K562 (cell line): ENCODE data around the gene CNTN5. TPM values are rescaled to one million over a fixed set of nuclear protein-coding genes. Genes with fewer than 3 reads are reported as not detected.

Experiments used
- ATAC-seq: fragments of 200-7000 bp; cut with Tn5 transposase; 3 replicates; pipeline ENCODE4 v1.9.1; 2020; ENCODE audit warnings: moderate library complexity
- BruUV-seq: library from RNA; stranded (reverse); fragments of 400-500 nt; replicated peaks from 2 replicates; lab custom pipeline; 2021; lab: Mats Ljungman, UMichigan
- CTCF ChIA-PET: fragments of 300-600 bp; formaldehyde crosslinking; extraction: SDS; loops from one replicate; lab custom pipeline; 2021; ENCODE audit warnings: low intra/inter-chr PET ratio; lab: Yijun Ruan, JAX
- POLR2A ChIA-PET: fragments of 300-600, 350-650 bp; sonication (Branson Sonifier 250); formaldehyde crosslinking; extraction: SDS; loops from one replicate; lab custom pipeline; 2021; ENCODE audit warnings: antibody characterized with exemption, inconsistent platforms; lab: Yijun Ruan, JAX
- DNase-seq, 4 experiments: peaks; one replicate each; pipeline versions ENCODE4 v3.0.0 to v3.0.0-alpha.2; 2011 to 2018; ENCODE audit warnings: low spot score in 3 of 4, mixed read lengths in 3 of 4; ENCODE audit errors: extremely low read depth in 1 of 4
- FAIRE-seq: peaks from 2 replicates; lab custom pipeline; 2011; peaks lifted over from hg19 to GRCh38; lab: Jason Lieb, UNC
- H2AFZ ChIP-seq: 2 replicates; pipeline ENCODE4 v1.6.0; 2011; ENCODE audit warnings: low read depth, low read length, control low read depth, inconsistent platforms
- H3K27ac ChIP-seq: fragments of 200-600 bp; 3 replicates; pipeline ENCODE4 v1.8.0; 2011; ENCODE audit warnings: low read depth, mild to moderate bottlenecking, control low read depth, inconsistent platforms, low read length, moderate library complexity, mixed read lengths; ENCODE audit errors: extremely low read depth
- H3K27me3 ChIP-seq, 2 experiments: fragments of 300-600 bp in 1 of 2; 2 replicates in 1 of 2; 3 replicates in 1 of 2; pipeline versions ENCODE4 v1.6.0 to v1.8.0; 2011; ENCODE audit warnings: inconsistent platforms in 2 of 2, low read length in 2 of 2, mild to moderate bottlenecking in 1 of 2, mixed read lengths in 1 of 2, moderate library complexity in 1 of 2; ENCODE audit not compliant: control insufficient read depth in 2 of 2, insufficient read depth in 2 of 2
- H3K36me3 ChIP-seq: fragments of 300-600 bp; 3 replicates; pipeline ENCODE4 v1.8.0; 2011; ENCODE audit warnings: mild to moderate bottlenecking, low read length, inconsistent platforms; ENCODE audit not compliant: control insufficient read depth, insufficient read depth
- H3K4me1 ChIP-seq, 2 experiments: fragments of 200-600 bp in 1 of 2; replicated peaks in 1 of 2; 2 replicates in 1 of 2; 3 replicates in 1 of 2; pipeline versions ENCODE4 v1.5.1 to v1.8.0; 2011; ENCODE audit warnings: inconsistent platforms in 2 of 2, low read length in 2 of 2, mild to moderate bottlenecking in 1 of 2, mixed read lengths in 1 of 2, moderate library complexity in 1 of 2; ENCODE audit not compliant: control insufficient read depth in 2 of 2, insufficient read depth in 2 of 2
- H3K4me2 ChIP-seq: 2 replicates; pipeline ENCODE4 v1.6.1; 2011; ENCODE audit warnings: low read length, control low read depth, inconsistent platforms, mixed read lengths; ENCODE audit not compliant: insufficient read depth
- H3K4me3 ChIP-seq: fragments of 200-600 bp; sonication (generic), shearing (Covaris generic); 2 replicates; pipeline ENCODE4 v1.5.1; 2016; ENCODE audit warnings: control low read depth, inconsistent platforms
- H3K79me2 ChIP-seq: fragments of 200-600 bp; 3 replicates; pipeline ENCODE4 v1.8.0; 2011; ENCODE audit warnings: low read length, inconsistent platforms; ENCODE audit not compliant: control insufficient read depth, insufficient read depth
- H3K9ac ChIP-seq, 2 experiments: 2 replicates each; pipeline versions ENCODE4 v1.6.0 to v1.6.1; 2011; ENCODE audit warnings: low read depth in 2 of 2, low read length in 2 of 2, control low read depth in 1 of 2, inconsistent platforms in 1 of 2, mild to moderate bottlenecking in 1 of 2, mixed read lengths in 1 of 2; ENCODE audit not compliant: insufficient read depth in 1 of 2
- H3K9me1 ChIP-seq: one replicate; pipeline ENCODE4 v1.6.0; 2011; ENCODE audit warnings: inconsistent platforms, mild to moderate bottlenecking, low read length, moderate library complexity; ENCODE audit not compliant: control insufficient read depth, insufficient read depth
- H3K9me3 ChIP-seq: replicated peaks from 2 replicates; pipeline ENCODE4 v1.5.1; 2011; ENCODE audit warnings: low read depth, low read length, inconsistent platforms; ENCODE audit not compliant: control insufficient read depth, insufficient read depth
- H4K20me1 ChIP-seq: replicated peaks from 2 replicates; pipeline ENCODE4 v1.6.1; 2011; ENCODE audit warnings: low read length, inconsistent platforms, mixed read lengths; ENCODE audit not compliant: control insufficient read depth, insufficient read depth
- BCL6 ChIP-seq: fragments of 250-450 bp; sonication (Bioruptor Pico); IDR thresholded peaks from 2 replicates; pipeline ENCODE4 v1.4.0; 2020
- COPS2 ChIP-seq: fragments of 450-650 bp; conservative IDR thresholded peaks from 2 replicates; pipeline ENCODE4 v1.6.1; 2016; ENCODE audit warnings: mild to moderate bottlenecking, moderate library complexity
- ELF1 ChIP-seq: fragments of 200-800 bp; sonication (Bioruptor generic); IDR thresholded peaks from 2 replicates; pipeline ENCODE4 v1.6.1; 2016; ENCODE audit warnings: missing genetic modification characterization, missing compliant biosample characterization
- HNRNPUL1 ChIP-seq: fragments of 200-400 bp; formaldehyde crosslinking; IDR thresholded peaks from 2 replicates; pipeline ENCODE4 v1.6.1; 2017; ENCODE audit warnings: low read length
- MBD1 ChIP-seq: fragments of 250-450 bp; sonication (Bioruptor Pico); IDR thresholded peaks from 2 replicates; pipeline ENCODE4 v1.8.0; 2022; ENCODE audit warnings: inconsistent platforms
- MYBL2 ChIP-seq, 2 experiments: fragments of 450-650 bp in 1 of 2; sonication (generic) in 1 of 2; formaldehyde crosslinking in 1 of 2; IDR thresholded peaks; 2 replicates each; pipeline versions ENCODE4 v1.6.1 to v1.8.1; 2017 to 2022; ENCODE audit warnings: borderline replicate concordance in 1 of 2, inconsistent platforms in 1 of 2, low read depth in 1 of 2, mild to moderate bottlenecking in 1 of 2, missing genetic modification reagents in 1 of 2, moderate library complexity in 1 of 2
- NCOA2 ChIP-seq, 2 experiments: fragments of 450-650 bp; IDR thresholded peaks; 2 replicates each; pipeline ENCODE4 v1.6.1; 2018; ENCODE audit warnings: mild to moderate bottlenecking in 2 of 2, moderate library complexity in 1 of 2; ENCODE audit not compliant: partially characterized antibody in 2 of 2
- POLR2G ChIP-seq: fragments of 200-400 bp; formaldehyde crosslinking; IDR thresholded peaks from 2 replicates; pipeline ENCODE4 v1.6.1; 2017; ENCODE audit warnings: low read depth, mild to moderate bottlenecking, antibody characterized with exemption, low read length, moderate library complexity
- RBBP5 ChIP-seq: fragments of 200-600 bp; sonication (generic); IDR thresholded peaks from 2 replicates; pipeline ENCODE4 v1.6.1; 2012; ENCODE audit warnings: borderline replicate concordance, mild to moderate bottlenecking, low read length, control low read depth, inconsistent platforms; ENCODE audit not compliant: insufficient read depth, poor library complexity, severe bottlenecking
- RBM14 ChIP-seq: fragments of 200-400 bp; formaldehyde crosslinking; IDR thresholded peaks from 2 replicates; pipeline ENCODE4 v1.6.1; 2018; ENCODE audit warnings: low read depth, mild to moderate bottlenecking, low read length, moderate library complexity, borderline replicate concordance; ENCODE audit not compliant: insufficient read depth
- SREBF1 ChIP-seq: fragments of 150-350 bp; IDR thresholded peaks from 2 replicates; pipeline ENCODE4 v1.6.1; 2014; ENCODE audit warnings: antibody characterized with exemption, low read depth, low read length, borderline replicate concordance
- STAT5A ChIP-seq: IDR thresholded peaks from 2 replicates; pipeline ENCODE4 v1.6.1; 2012; ENCODE audit warnings: low read length, inconsistent platforms, borderline replicate concordance
- YY1 ChIP-seq, 3 experiments: IDR thresholded peaks; 2 replicates each; pipeline ENCODE4 v1.6.1; 2011; ENCODE audit warnings: low read length in 2 of 3, mild to moderate bottlenecking in 2 of 3, moderate library complexity in 2 of 3, borderline replicate concordance in 1 of 3, control low read depth in 1 of 3, low read depth in 1 of 3; ENCODE audit not compliant: insufficient read depth in 3 of 3, insufficient replicate concordance in 2 of 3, control insufficient read depth in 1 of 3, insufficient read length in 1 of 3; ENCODE audit errors: extremely low read depth in 1 of 3
- ZNF699 ChIP-seq: fragments of 250-450 bp; sonication (Bioruptor Pico); IDR thresholded peaks from 2 replicates; pipeline ENCODE4 v1.8.0; 2021; ENCODE audit warnings: mild to moderate bottlenecking, moderate library complexity; ENCODE audit not compliant: insufficient replicate concordance
- WGBS: fragments of 100-300 bp; shearing (Covaris generic); methylation state at CpG from one replicate; pipeline ENCODE4 v1.1.6; 2016; ENCODE audit warnings: low coverage, mixed read lengths; ENCODE audit not compliant: insufficient coverage; ENCODE audit errors: missing lambda C conversion rate; 5-methylcytosine and 5-hydroxymethylcytosine counted together
- in situ Hi-C: fragments of 300-500 bp; cut with MboI; formaldehyde crosslinking; loops from 4 replicates; pipeline ENCODE4 v1.15.0; 2018; ENCODE audit warnings: inconsistent platforms, mixed read lengths
- intact Hi-C: fragments of 100-400 bp; cut with micrococcal nuclease; formaldehyde crosslinking; loops from 2 replicates; pipeline ENCODE4 v1.14.2; 2022
- polyA plus RNA-seq, 8 experiments: library from polyadenylated mRNA; depleted of rRNA in 4 of 8; stranded (reverse) in 5 of 8; unstranded in 3 of 8; fragments of >200 nt; fragmentation: Nextera tagmentation in 2 of 8; fragmentation: Illumina TruSeq in 1 of 8; extraction: Ambion mirVana in 2 of 8; extraction: Trizol in 1 of 8; gene quantifications; 2 replicates each; pipeline versions ENCODE4 v1.2.1 to v1.2.3, GENCODE V29; 2011 to 2014; ENCODE audit warnings: inconsistent platforms in 1 of 8, missing spikeins in 1 of 8
- total RNA-seq, 7 experiments: library from RNA; depleted of rRNA in 6 of 7; stranded (reverse); fragments of >200 nt in 6 of 7; fragmentation: Illumina TruSeq in 2 of 7; extraction: Trizol in 2 of 7; gene quantifications; 2 replicates each; pipeline versions ENCODE4 v1.2.1 to v1.2.3, GENCODE V29; 2011 to 2021; ENCODE audit warnings: low replicate concordance in 1 of 7
- TF ChIP-seq, protein P1 (sequence below): IDR thresholded peaks from 2 replicates; pipeline ENCODE4 v1.6.1; 2011; ENCODE audit not compliant: insufficient read length; ENCODE audit errors: extremely low read depth

Gene CNTN5
- total and polyA plus RNA-seq, 9 of the 15 experiments (the other 6 are each of a cell fraction or from before 2014, with no cell fraction given), result 0.03 TPM; not detected in 8

DNA sequence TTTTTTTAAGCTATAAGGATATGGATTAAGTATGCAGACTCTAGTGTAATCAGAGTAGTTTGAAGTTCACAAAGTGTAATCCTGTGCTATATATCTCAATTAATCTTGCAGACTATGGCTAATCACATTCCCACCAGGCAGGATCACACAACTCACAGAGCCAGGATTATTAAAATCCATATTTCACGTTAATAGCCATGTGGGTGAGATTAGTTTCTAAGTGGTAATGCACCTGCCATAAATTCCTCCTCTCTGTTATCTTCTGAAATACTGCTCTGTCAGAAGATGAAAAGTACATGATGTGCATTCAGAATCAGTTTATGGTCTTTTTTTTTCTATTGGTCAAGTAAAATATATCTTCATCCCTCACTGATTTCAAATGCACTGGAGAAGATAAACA is 686.1 kb downstream of the CNTN5 start:
- Histone ChIP-seq H3K9ac (no peak overlapping the region), H3K27ac (no peak overlapping the region), H3K9me3 (peaks cover 2% of the 10 kb centered on the region), H4K20me1 (no peaks in the 10 kb centered on the region), H3K9me1 (no peaks in the 10 kb centered on the region), H2AFZ (no peak overlapping the region), H3K4me2 (no peak overlapping the region), H3K79me2 (no peaks in the 10 kb centered on the region), H3K27me3 (no peaks in the 10 kb centered on the region), H3K4me3 (no peak overlapping the region), H3K4me1 (no peaks in the 10 kb centered on the region), H3K36me3 (no peaks in the 10 kb centered on the region)
- POLR2A ChIA-PET, result no interaction called here
- 0% methylated on average over 1 of the region's 1 CpG for WGBS
- no peak for DNase-seq
- TF ChIP-seq ELF1 (tag) (no peak), NCOA2 (IDR thresholded peaks at IDR 0.05; ENCODE audit: partially characterized antibody in 2 of 2) (no peak), BCL6 (CRISPR knock-in tag) (no peak), MYBL2 (IDR thresholded peaks at IDR 0.05; ENCODE audit: low read depth) (no peak), MYBL2 (CRISPR knock-in tag; IDR thresholded peaks at IDR 0.05; ENCODE audit: borderline replicate concordance) (no peak), RBBP5 (no peak), COPS2 (no peak), ZNF699 (CRISPR knock-in tag) (no peak), HNRNPUL1 (no peak), MBD1 (no peak), POLR2G (no peak), SREBF1 (no peak), YY1 (IDR thresholded peaks at IDR 0.05; ENCODE audit: borderline replicate concordance in 1 of 3, control insufficient read depth in 1 of 3, extremely low read depth in 1 of 3, insufficient read depth in 3 of 3, insufficient read length in 1 of 3, insufficient replicate concordance in 2 of 3, low read depth in 1 of 3, low read length in 2 of 3) (no peak), STAT5A (no peak), RBM14 (no peak)
- TF ChIP-seq, protein P1, sequence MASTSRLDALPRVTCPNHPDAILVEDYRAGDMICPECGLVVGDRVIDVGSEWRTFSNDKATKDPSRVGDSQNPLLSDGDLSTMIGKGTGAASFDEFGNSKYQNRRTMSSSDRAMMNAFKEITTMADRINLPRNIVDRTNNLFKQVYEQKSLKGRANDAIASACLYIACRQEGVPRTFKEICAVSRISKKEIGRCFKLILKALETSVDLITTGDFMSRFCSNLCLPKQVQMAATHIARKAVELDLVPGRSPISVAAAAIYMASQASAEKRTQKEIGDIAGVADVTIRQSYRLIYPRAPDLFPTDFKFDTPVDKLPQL, result no peak
- CTCF ChIA-PET, result no interaction called here
- ATAC-seq, result no peak
- in situ Hi-C loops (no loop called here), intact Hi-C loops (no loop called here)
- BruUV-seq, result no TSS peak
- FAIRE-seq, result no peak
